Superior temporal gyrus (tissue), 1 donor: ENCODE results near the gene MAN2C1.

Experiments
- DNase-seq: peaks from one replicate; pipeline ENCODE4 v3.0.0-alpha.2; 2016; ENCODE audit errors: extremely low spot score

Gene MAN2C1

GRCh38 chr15:75309711-75310110, 58.7 kb downstream of the MAN2C1 start:
- DNase-seq = no peak

- no peak for DNase-seq
Measured at GRCh38 chr15:75307778-75308390, 60.5 kb downstream of the MAN2C1 start.

DNA sequence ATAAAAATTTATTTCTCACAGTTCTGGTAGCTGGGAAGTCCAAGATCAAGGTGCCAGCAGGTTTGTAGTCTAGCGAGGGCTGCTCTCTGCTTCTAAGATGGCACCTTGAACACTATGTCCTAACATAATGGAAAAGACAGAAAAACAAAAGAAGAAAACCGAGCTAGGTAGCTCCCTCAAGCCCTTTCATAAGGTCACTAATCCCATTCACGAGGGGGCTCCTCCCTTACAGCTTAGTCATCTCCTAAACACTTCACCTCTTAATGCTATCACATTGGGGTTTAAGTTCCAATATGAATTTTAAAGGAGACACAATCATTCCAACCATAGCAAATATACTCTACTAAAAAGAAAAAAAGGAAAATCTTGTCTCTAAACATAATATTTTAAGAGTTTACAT, 62.2 kb downstream of the MAN2C1 start:
- DNase-seq = no peak
